GM12878 (cell line): ENCODE data around the gene RUSC1. TPM values are rescaled to one million over a fixed set of nuclear protein-coding genes. Genes with fewer than 3 reads are reported as not detected.
A peak's percentile ranks its signal among the peaks of the same experiment; 100 is the strongest.

Source experiments
- ATAC-seq: fragments of 200-7000 bp; cut with Tn5 transposase; 3 replicates; pipeline ENCODE4 v1.9.1; 2020; ENCODE audit warnings: mild to moderate bottlenecking, moderate library complexity
- BruUV-seq: library from RNA; stranded (reverse); fragments of 400-500 nt; replicated peaks from 2 replicates; lab custom pipeline; 2021; lab: Mats Ljungman, UMichigan
- CTCF ChIA-PET: fragments of 300-600 bp; sonication (Branson Sonifier 250); formaldehyde crosslinking; extraction: SDS; loops from one replicate; lab custom pipeline; 2021; ENCODE audit warnings: inconsistent platforms; lab: Yijun Ruan, JAX
- POLR2A ChIA-PET: fragments of 350-600 bp; formaldehyde crosslinking; extraction: SDS; loops from one replicate; lab custom pipeline; 2021; ENCODE audit warnings: inconsistent platforms; lab: Charles Lee
- RAD21 ChIA-PET: fragments of 300-600 bp; sonication (Branson Sonifier 250); formaldehyde crosslinking; loops from one replicate; lab custom pipeline; 2023; ENCODE audit warnings: antibody characterized with exemption; ENCODE audit not compliant: unreplicated experiment; lab: Charles Lee
- SMC1A ChIA-PET: fragments of 300-600 bp; sonication (Branson Sonifier 250); formaldehyde crosslinking; loops from one replicate; lab custom pipeline; 2023; ENCODE audit not compliant: unreplicated experiment, uncharacterized antibody; lab: Charles Lee
- DNase-seq: peaks from one replicate; pipeline ENCODE4 v3.0.0-alpha.2; 2011; ENCODE audit warnings: low read depth, low spot score
- FAIRE-seq: peaks from 3 replicates; lab custom pipeline; 2011; peaks lifted over from hg19 to GRCh38; lab: Jason Lieb, UNC
- H2AFZ ChIP-seq: 2 replicates; pipeline ENCODE4 v1.6.0; 2011; ENCODE audit warnings: low read depth, low read length, control low read depth; ENCODE audit not compliant: control insufficient read depth
- H3K27ac ChIP-seq: 2 replicates; pipeline ENCODE4 v1.5.1; 2011; ENCODE audit warnings: control low read depth; ENCODE audit not compliant: control insufficient read depth, insufficient read depth
- H3K27me3 ChIP-seq, 2 experiments: replicated peaks in 1 of 2; 2 replicates each; pipeline versions ENCODE4 v1.6.0 to v1.6.1; 2011; ENCODE audit warnings: low read length in 1 of 2; ENCODE audit not compliant: control insufficient read depth in 2 of 2, insufficient read depth in 2 of 2
- H3K36me3 ChIP-seq, 2 experiments: 2 replicates each; pipeline ENCODE4 v1.5.1; 2011; ENCODE audit warnings: low read length in 1 of 2; ENCODE audit not compliant: control insufficient read depth in 2 of 2, insufficient read depth in 2 of 2
- H3K4me1 ChIP-seq: 2 replicates; pipeline ENCODE4 v1.6.1; 2011; ENCODE audit warnings: mild to moderate bottlenecking, low read length, moderate library complexity, mixed read lengths; ENCODE audit not compliant: control insufficient read depth, insufficient read depth
- H3K4me2 ChIP-seq: 2 replicates; pipeline ENCODE4 v1.6.0; 2011; ENCODE audit warnings: control low read depth; ENCODE audit not compliant: control insufficient read depth, insufficient read depth
- H3K4me3 ChIP-seq: fragments of 200-600 bp; sonication (generic); 2 replicates; pipeline ENCODE4 v1.5.1; 2016
- H3K79me2 ChIP-seq: 2 replicates; pipeline ENCODE4 v1.6.0; 2011; ENCODE audit warnings: low read length; ENCODE audit not compliant: control insufficient read depth, insufficient read depth
- H3K9ac ChIP-seq: 2 replicates; pipeline ENCODE4 v1.8.0; 2011; ENCODE audit warnings: low read length, control low read depth, mixed read lengths; ENCODE audit not compliant: control insufficient read depth, insufficient read depth
- H3K9me3 ChIP-seq: replicated peaks from 3 replicates; pipeline ENCODE4 v1.5.1; 2011; ENCODE audit warnings: mild to moderate bottlenecking, low read length; ENCODE audit not compliant: control insufficient read depth, insufficient read depth
- H4K20me1 ChIP-seq: 2 replicates; pipeline ENCODE4 v1.6.0; 2011; ENCODE audit not compliant: control insufficient read depth, insufficient read depth
- CEBPZ ChIP-seq: fragments of 150-350 bp; IDR thresholded peaks from 2 replicates; pipeline ENCODE4 v1.6.1; 2016; ENCODE audit warnings: low read depth, low read length
- CREB1 ChIP-seq: IDR thresholded peaks from 2 replicates; pipeline ENCODE4 v1.6.1; 2012; ENCODE audit warnings: low read depth, mild to moderate bottlenecking, inconsistent platforms
- CTCF ChIP-seq, 3 experiments: IDR thresholded peaks in 2 of 3; conservative IDR thresholded peaks in 1 of 3; 2 replicates each; pipeline ENCODE4 v1.5.1; 2011; ENCODE audit warnings: low read depth in 3 of 3, low read length in 3 of 3, mild to moderate bottlenecking in 3 of 3, control low read depth in 2 of 3, moderate library complexity in 2 of 3, inconsistent platforms in 1 of 3, mixed read lengths in 1 of 3; ENCODE audit not compliant: control insufficient read depth in 2 of 3, insufficient read depth in 1 of 3; ENCODE audit errors: extremely low read depth in 1 of 3
- GATAD2B ChIP-seq: fragments of 450-650 bp; conservative IDR thresholded peaks from 2 replicates; pipeline ENCODE4 v1.6.1; 2017; ENCODE audit warnings: low read depth, mild to moderate bottlenecking, moderate library complexity
- HCFC1 ChIP-seq: fragments of 150-350 bp; IDR thresholded peaks from 2 replicates; pipeline ENCODE4 v1.6.1; 2014; ENCODE audit warnings: low read length
- ZNF217 ChIP-seq: fragments of 450-650 bp; IDR thresholded peaks from 2 replicates; pipeline ENCODE4 v1.6.1; 2017; ENCODE audit warnings: antibody characterized with exemption, mild to moderate bottlenecking
- WGBS: methylation state at CpG from one replicate; pipeline ENCODE4 v1.1.6; 2016; ENCODE audit warnings: low lambda C conversion rate; ENCODE audit not compliant: insufficient replicate concordance, insufficient coverage; ENCODE audit errors: missing lambda C conversion rate; 5-methylcytosine and 5-hydroxymethylcytosine counted together
- in situ Hi-C: fragments of 300-500 bp; cut with MboI; formaldehyde crosslinking; loops from 9 replicates; pipeline ENCODE4 v1.14.3; 2018; ENCODE audit warnings: mixed read lengths
- intact Hi-C: fragments of 100-400 bp; cut with micrococcal nuclease; formaldehyde crosslinking; loops from one replicate; pipeline ENCODE4 v1.14.2; 2022; ENCODE audit not compliant: unreplicated experiment
- polyA plus RNA-seq, 11 experiments: library from polyadenylated mRNA; depleted of rRNA in 4 of 11; unstranded in 6 of 11; stranded (reverse) in 5 of 11; fragments of >200 nt; fragmentation: Nextera tagmentation in 4 of 11; fragmentation: Illumina TruSeq in 1 of 11; extraction: Ambion mirVana in 4 of 11; extraction: Trizol in 1 of 11; gene quantifications; 1 replicate in 1 of 11; 2 replicates in 10 of 11; pipeline versions ENCODE4 v1.2.1 to v1.2.3, GENCODE V29; 2011 to 2016; ENCODE audit warnings: inconsistent platforms in 2 of 11, missing spikeins in 2 of 11, low read depth in 1 of 11
- total RNA-seq, 4 experiments: library from RNA; depleted of rRNA in 3 of 4; stranded (reverse); fragments of >200 nt in 3 of 4; fragmentation: Illumina TruSeq in 1 of 4; extraction: Trizol in 1 of 4; gene quantifications; 2 replicates each; pipeline versions ENCODE4 v1.2.1 to v1.2.3, GENCODE V29; 2013 to 2021

Gene RUSC1
- total and polyA plus RNA-seq, 10 of the 15 experiments (the other 5 are each of a cell fraction or from before 2014, with no cell fraction given), result 1.1 to 23.7 (median 12.3) TPM

- Histone ChIP-seq H3K36me3 (peaks cover 7 to 18% of the 10 kb centered on the region in 2 experiments), H3K27me3 (no peaks in the 10 kb centered on the region), H3K27ac (no peak overlapping the region), H3K79me2 (no peaks in the 10 kb centered on the region; the same call in none of the 2 replicates), H3K9me3 (no peaks in the 10 kb centered on the region), H4K20me1 (no peaks in the 10 kb centered on the region), H3K4me3 (peak overlapping the region; percentile 88), H3K4me2 (peak overlapping the region; percentile 90), H3K4me1 (peaks cover 7% of the 10 kb centered on the region), H3K9ac (no peak overlapping the region), H2AFZ (no peak overlapping the region)
- DNase-seq, result no peak
- ChIA-PET RAD21 (interaction anchor here (1.5 to 5.4 kb wide), 5 partner anchors 17 to 71 kb away, joined by 3 to 81 read pairs (median 8); partner anchors contain the start of gene CLK2), SMC1A (interaction anchor here (0.8 to 6.8 kb wide), 11 partner anchors 10 to 183 kb away, joined by 3 to 57 read pairs (median 6); partner anchors contain the start of genes CLK2, FDPS, HCN3 and PKLR), POLR2A (interaction anchor here (0.7 to 4.3 kb wide), 9 partner anchors 13 to 114 kb away, joined by 3 to 28 read pairs (median 3); partner anchors contain the start of genes CLK2, FDPS, MTX1 and THBS3), CTCF (interaction anchor here (0.7 to 9.6 kb wide), 16 partner anchors 10 to 277 kb away, joined by 3 to 225 read pairs (median 8); partner anchors contain the start of genes CLK2, ENTREP3, FDPS and KRTCAP2)
- TF ChIP-seq CTCF (IDR thresholded peaks at IDR 0.05 in 2 of 3, conservative IDR thresholded peaks at IDR 0.05 in 1 of 3; ENCODE audit: control insufficient read depth in 2 of 3, extremely low read depth in 1 of 3, insufficient read depth in 1 of 3, low read depth in 3 of 3, low read length in 3 of 3), result 0 out of 6 replicates have a peak, but pooled peaks of 1 of the 3 experiments have one; percentile 2
- no peak for TF ChIP-seq GATAD2B
- no peak for TF ChIP-seq ZNF217
- TF ChIP-seq HCFC1, result no peak
- TF ChIP-seq CEBPZ, result no peak
- no peak for TF ChIP-seq CREB1
- intact Hi-C loops (loop anchor here (2.0 to 5.0 kb wide), 2 partner anchors 115 to 270 kb away; partner anchors contain the start of gene THBS3), in situ Hi-C loops (no loop called here)
- WGBS, result 89% methylated on average over 25 of the region's 27 CpGs
- no peak for FAIRE-seq
- no peak for ATAC-seq
- no TSS peak for BruUV-seq
Observed at GRCh38 chr1:155321639-155322503, 1.2 kb downstream of the RUSC1 start.
